Psoas muscle (tissue), 8 donors: ENCODE data around the gene INSYN2A. TPM values are rescaled to one million over a fixed set of nuclear protein-coding genes. Genes with fewer than 3 reads are reported as not detected.

Experiments
- ATAC-seq, 4 donors: fragments of 200-7000 bp; cut with Tn5 transposase; one replicate each; pipeline ENCODE4 v1.9.1; 2020; ENCODE audit warnings: moderate library complexity in 3 of 4, mild to moderate bottlenecking in 2 of 4
- DNase-seq, 2 donors: peaks; one replicate each; pipeline ENCODE4 v3.0.0-alpha.2; 2020
- H3K27ac ChIP-seq: fragments of 200-600 bp; one replicate; pipeline ENCODE4 v1.8.0; 2022
- H3K27me3 ChIP-seq, 3 donors: fragments of 200-600 bp in 1 of 3; one replicate each; pipeline versions ENCODE4 v1.6.1 to v1.8.0; 2013 to 2022; ENCODE audit warnings: low read length in 2 of 3, mild to moderate bottlenecking in 2 of 3, moderate library complexity in 1 of 3; ENCODE audit not compliant: insufficient read depth in 3 of 3
- H3K36me3 ChIP-seq, 2 donors: fragments of 200-600 bp in 1 of 2; one replicate each; pipeline versions ENCODE4 v1.6.1 to v1.8.0; 2013 to 2022; ENCODE audit warnings: low read depth in 1 of 2, mild to moderate bottlenecking in 1 of 2, moderate library complexity in 1 of 2; ENCODE audit not compliant: insufficient read depth in 1 of 2
- H3K4me1 ChIP-seq: fragments of 200-600 bp; one replicate; pipeline ENCODE4 v1.8.0; 2022
- H3K4me3 ChIP-seq: fragments of 200-600 bp; one replicate; pipeline ENCODE4 v1.8.0; 2022; ENCODE audit warnings: mild to moderate bottlenecking
- H3K9me3 ChIP-seq: fragments of 200-600 bp; one replicate; pipeline ENCODE4 v1.8.0; 2022
- CTCF ChIP-seq: fragments of 200-600 bp; IDR thresholded peaks from one replicate; pipeline ENCODE4 v1.8.0; 2022; ENCODE audit warnings: antibody characterized with exemption
- WGBS, 3 donors: extraction: QIAGEN DNeasy Blood & Tissue Kit; methylation state at CpG; one replicate each; pipeline versions ENCODE4 v1.1.6 to v1.1.7; 2013; 5-methylcytosine and 5-hydroxymethylcytosine counted together
- intact Hi-C, 2 donors: fragments of 100-400 bp; cut with DNase I; formaldehyde crosslinking; loops; one replicate each; pipeline versions ENCODE4 v1.11.0 to v1.14.2; 2022
- polyA plus RNA-seq, 3 donors: library from polyadenylated mRNA; stranded (reverse); fragments of 200-250 nt; gene quantifications; one replicate each; pipeline ENCODE4 v1.2.3, GENCODE V29; 2013
- total RNA-seq, 4 donors: library from RNA; stranded (reverse); fragmentation: NEBNext Ultra II Directional in 2 of 4; extraction: Animal tissue kit (Norgen Biotek cat#: 25700) in 2 of 4; gene quantifications; one replicate each; pipeline versions ENCODE4 v1.2.1 to v1.2.4, GENCODE V29; 2021 to 2023
- donor health status: healthy with polysubstance abuse.
- donor health status: DM: no; HTN: no; CAD: no; lungs with moderate emphysema.
- donor health status: Bipolar disorder and iron deficiency.
- donor health status: healthy.
- donor health status: DM: yes; HTN: yes; CAD: no.
- donor health status: DM: no; HTN: no; CAD: no.
- donor health status: DM: no; HTN: no; CAD: no.
- donor health status: DM: yes; HTN: yes; CAD: no.

INSYN2A gene
- total and polyA plus RNA-seq, 7 donors: 0.01 to 0.19 (median 0.10) TPM; not detected in 2

GRCh38 chr10:127194599-127194998, 1.8 kb downstream of the INSYN2A start:
- Histone ChIP-seq H3K27ac (no peak overlapping the region), H3K27me3 (peaks cover 0 to 34% (median 10%) of the 10 kb centered on the region in 3 donors), H3K36me3 (no peaks in the 10 kb centered on the region), H3K4me3 (no peak overlapping the region), H3K9me3 (no peaks in the 10 kb centered on the region), H3K4me1 (no peaks in the 10 kb centered on the region)
- TF ChIP-seq CTCF: no peak
- 76 to 83% (median 80%) methylated on average over 16 of the region's 16 CpGs for WGBS, 3 donors
- no peak for DNase-seq
- intact Hi-C loops: no loop called here
- no peak for ATAC-seq

GRCh38 chr10:127194111-127194510, 2.3 kb downstream of the INSYN2A start:
- Histone ChIP-seq H3K9me3 (no peaks in the 10 kb centered on the region), H3K27ac (no peak overlapping the region), H3K4me3 (no peak overlapping the region), H3K4me1 (no peaks in the 10 kb centered on the region), H3K36me3 (no peaks in the 10 kb centered on the region), H3K27me3 (peaks cover 0 to 34% (median 10%) of the 10 kb centered on the region in 3 donors)
- intact Hi-C loops: no loop called here
- ATAC-seq (no peak), DNase-seq (no peak)
- 89 to 93% (median 92%) methylated on average over 2 of the region's 2 CpGs for WGBS, 3 donors
- TF ChIP-seq CTCF: no peak

- ATAC-seq (no peak), DNase-seq (no peak)
- H3K27ac ChIP-seq: no peak overlapping the region
- H3K9me3 ChIP-seq: no peaks in the 10 kb centered on the region
- TF ChIP-seq CTCF: no peak
- intact Hi-C loops: no loop called here
- no peaks in the 10 kb centered on the region for H3K4me1 ChIP-seq
- H3K27me3 ChIP-seq: peaks cover 0 to 34% (median 10%) of the 10 kb centered on the region in 3 donors
- H3K36me3 ChIP-seq: no peaks in the 10 kb centered on the region
- WGBS, 3 donors: 78 to 84% (median 79%) methylated on average over 7 of the region's 7 CpGs
- no peak overlapping the region for H3K4me3 ChIP-seq
Observed at GRCh38 chr10:127193125-127193524, 3.3 kb downstream of the INSYN2A start.

- Histone ChIP-seq H3K27me3 (peaks cover 0 to 16% (median 2%) of the 10 kb centered on the region in 3 donors), H3K27ac (no peak overlapping the region), H3K9me3 (no peaks in the 10 kb centered on the region), H3K36me3 (no peaks in the 10 kb centered on the region), H3K4me1 (no peaks in the 10 kb centered on the region), H3K4me3 (no peak overlapping the region)
- DNase-seq: no peak
- no peak for TF ChIP-seq CTCF
- intact Hi-C loops: no loop called here
- WGBS, 3 donors: 64 to 72% (median 69%) methylated on average over 5 of the region's 5 CpGs
- no peak for ATAC-seq
Observed at GRCh38 chr10:127190427-127190826, 6.0 kb downstream of the INSYN2A start.

GRCh38 chr10:127189226-127189625, 7.2 kb downstream of the INSYN2A start:
- no peaks in the 10 kb centered on the region for H3K36me3 ChIP-seq
- H3K4me1 ChIP-seq: no peaks in the 10 kb centered on the region
- ATAC-seq: no peak
- intact Hi-C loops: no loop called here
- peaks cover 0 to 5% (median 0%) of the 10 kb centered on the region in 3 donors for H3K27me3 ChIP-seq
- H3K9me3 ChIP-seq: no peaks in the 10 kb centered on the region
- no peak for DNase-seq
- H3K27ac ChIP-seq: no peak overlapping the region
- no peak overlapping the region for H3K4me3 ChIP-seq
- TF ChIP-seq CTCF: no peak
